Right cardiac atrium (tissue), 5 donors: ENCODE data around the gene TRNP1. TPM values are rescaled to one million over a fixed set of nuclear protein-coding genes. Genes with fewer than 3 reads are reported as not detected.
A peak's percentile ranks its signal among the peaks of the same experiment; 100 is the strongest.
"Not testable (repeated sequence)": the region's sequence is repeated elsewhere in the genome, so short reads cannot be mapped to it uniquely, and the experiment has no call there.

Source experiments
- ATAC-seq, 2 donors: fragments of 200-7000 bp; cut with Tn5 transposase; one replicate each; pipeline versions ENCODE4 v1.8.0 to v1.9.1; 2020; ENCODE audit warnings: moderate library complexity in 2 of 2, mild to moderate bottlenecking in 1 of 2
- DNase-seq, 3 donors: peaks; one replicate each; pipeline ENCODE4 v3.0.0-alpha.2; 2020
- H3K27ac ChIP-seq: one replicate; pipeline ENCODE4 v1.5.1; 2013; ENCODE audit warnings: mild to moderate bottlenecking, low read length, control low read depth, moderate library complexity
- H3K27me3 ChIP-seq: one replicate; pipeline ENCODE4 v1.6.1; 2013; ENCODE audit not compliant: control insufficient read depth, insufficient read depth
- H3K4me1 ChIP-seq: one replicate; pipeline ENCODE4 v1.6.1; 2013; ENCODE audit warnings: low read length; ENCODE audit not compliant: control insufficient read depth, insufficient read depth
- H3K4me3 ChIP-seq: one replicate; pipeline ENCODE4 v1.5.1; 2013; ENCODE audit warnings: low read length, control low read depth
- H3K9me3 ChIP-seq: one replicate; pipeline ENCODE4 v1.6.1; 2013; ENCODE audit warnings: low read length; ENCODE audit not compliant: control insufficient read depth
- WGBS: extraction: QIAGEN DNeasy Blood & Tissue Kit; methylation state at CpG from one replicate; pipeline ENCODE4 v1.1.7; 2013; 5-methylcytosine and 5-hydroxymethylcytosine counted together
- intact Hi-C, 4 donors: fragments of 100-400 bp; cut with DNase I; formaldehyde crosslinking; loops; one replicate each; pipeline versions ENCODE4 v1.11.0 to v1.14.0; 2022 to 2023
- long read RNA-seq, 4 donors: library from polyadenylated mRNA; unstranded; transcript quantifications; one replicate each; pipeline ENCODE4 v2.0.0, GENCODE V29; 2020 to 2021
- polyA plus RNA-seq: library from polyadenylated mRNA; stranded (reverse); fragments of 200-250 nt; gene quantifications from one replicate; pipeline ENCODE4 v1.2.3, GENCODE V29; 2013
- total RNA-seq, 4 donors: library from RNA; stranded (reverse); fragmentation: NEBNext Ultra II Directional; extraction: Animal tissue kit (Norgen Biotek cat#: 25700); gene quantifications; one replicate each; pipeline ENCODE4 v1.2.1, GENCODE V29; 2021
- donor health status: healthy with polysubstance abuse.
- donor health status: DM: no; HTN: yes; CAD: no.
- donor health status: DM: no; HTN: no; CAD: no.
- donor health status: DM: no; HTN: yes; CAD: no; lungs with severe emphysema.
- donor health status: DM: yes; HTN: yes; CAD: no.

Gene TRNP1, protein sequence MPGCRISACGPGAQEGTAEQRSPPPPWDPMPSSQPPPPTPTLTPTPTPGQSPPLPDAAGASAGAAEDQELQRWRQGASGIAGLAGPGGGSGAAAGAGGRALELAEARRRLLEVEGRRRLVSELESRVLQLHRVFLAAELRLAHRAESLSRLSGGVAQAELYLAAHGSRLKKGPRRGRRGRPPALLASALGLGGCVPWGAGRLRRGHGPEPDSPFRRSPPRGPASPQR
- total RNA-seq (10 to 100 TPM; 45.9 to 52.4 (median 49.1) TPM), polyA plus RNA-seq (64.6 TPM)
- long read RNA-seq, donor 1, transcript TRNP1-202 (2 exons, 575 nt): minor isoform, 32 of 321 reads
- long read RNA-seq, donor 1, transcript TRNP1-201 (2 exons, 1,958 nt): major isoform, 271 of 321 reads
- long read RNA-seq, donor 1, partial matches to known transcripts: 0 of 321 reads
- long read RNA-seq, donor 1, other reads (novel, unspliced or antisense): 18 of 321 reads
- long read RNA-seq, donor 2, transcript TRNP1-201 (2 exons, 1,958 nt): major isoform, 87 of 106 reads
- long read RNA-seq, donor 2, transcript TRNP1-202 (2 exons, 575 nt): minor isoform, 12 of 106 reads
- long read RNA-seq, donor 2, partial matches to known transcripts: 0 of 106 reads
- long read RNA-seq, donor 2, other reads (novel, unspliced or antisense): 7 of 106 reads
- long read RNA-seq, donor 3, partial matches to known transcripts: 0 of 6 reads
- long read RNA-seq, donor 3, other reads (novel, unspliced or antisense): 4 of 6 reads
- long read RNA-seq, donor 4, transcript TRNP1-201 (2 exons, 1,958 nt): major isoform, 96 of 117 reads
- long read RNA-seq, donor 4, transcript TRNP1-202 (2 exons, 575 nt): minor isoform, 16 of 117 reads
- long read RNA-seq, donor 4, partial matches to known transcripts: 0 of 117 reads
- long read RNA-seq, donor 4, other reads (novel, unspliced or antisense): 5 of 117 reads

DNA sequence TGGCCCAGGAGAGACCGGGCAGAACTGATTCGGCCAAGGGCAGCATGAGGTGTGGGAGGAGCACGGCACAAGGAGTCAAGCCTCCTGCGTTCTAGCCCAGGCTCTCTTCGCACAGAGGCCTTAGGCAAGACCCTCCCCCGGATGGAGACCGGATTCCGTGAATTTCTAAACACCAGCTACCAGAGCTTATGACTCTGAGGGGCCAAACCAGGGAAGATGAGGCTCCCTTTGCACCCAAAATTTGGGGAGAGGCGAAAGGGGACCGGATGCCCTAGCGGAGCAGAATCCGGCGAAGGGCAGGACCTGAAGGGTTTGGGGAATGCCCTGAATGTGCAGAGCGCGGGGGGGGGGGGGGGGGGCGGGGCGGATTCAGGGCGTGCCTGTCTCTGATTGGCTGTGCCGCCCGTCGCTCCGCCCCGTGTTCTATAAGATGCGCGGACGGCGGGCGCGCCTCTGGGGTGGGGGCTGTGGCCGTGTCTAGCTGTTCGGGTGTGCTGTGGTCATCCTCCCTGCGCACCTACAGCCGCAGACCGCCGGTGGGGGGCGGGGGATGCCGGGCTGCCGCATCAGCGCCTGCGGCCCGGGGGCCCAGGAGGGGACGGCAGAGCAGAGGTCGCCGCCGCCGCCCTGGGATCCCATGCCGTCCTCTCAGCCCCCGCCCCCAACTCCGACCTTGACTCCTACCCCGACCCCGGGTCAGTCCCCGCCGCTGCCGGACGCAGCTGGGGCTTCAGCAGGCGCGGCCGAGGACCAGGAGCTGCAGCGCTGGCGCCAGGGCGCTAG, at the start of gene TRNP1:
TSS of gene TRNP1 (plus strand) at position 456 of the 783 bp plus-strand sequence. CDS start at position 551, 95 bp downstream.
- intact Hi-C loops: loop anchor here in 2 of 4 donors (10.0 kb wide), 1 partner anchor 101 kb away; no protein-coding TSS in a partner anchor
- under 1% methylated on average over 60 of the region's 61 CpGs for WGBS
- ATAC-seq: peak; percentile 72 to 77
- Histone ChIP-seq H3K4me3 (peak within 1 kb of the TSS; percentile 97), H3K4me1 (peaks cover 3% of the 10 kb centered on the region), H3K27ac (peak within 1 kb of the TSS; percentile 21), H3K27me3 (no peaks in the 10 kb centered on the region), H3K9me3 (no peaks in the 10 kb centered on the region)
- DNase-seq: peak; percentile 79 to 93 (median 91)

DNA sequence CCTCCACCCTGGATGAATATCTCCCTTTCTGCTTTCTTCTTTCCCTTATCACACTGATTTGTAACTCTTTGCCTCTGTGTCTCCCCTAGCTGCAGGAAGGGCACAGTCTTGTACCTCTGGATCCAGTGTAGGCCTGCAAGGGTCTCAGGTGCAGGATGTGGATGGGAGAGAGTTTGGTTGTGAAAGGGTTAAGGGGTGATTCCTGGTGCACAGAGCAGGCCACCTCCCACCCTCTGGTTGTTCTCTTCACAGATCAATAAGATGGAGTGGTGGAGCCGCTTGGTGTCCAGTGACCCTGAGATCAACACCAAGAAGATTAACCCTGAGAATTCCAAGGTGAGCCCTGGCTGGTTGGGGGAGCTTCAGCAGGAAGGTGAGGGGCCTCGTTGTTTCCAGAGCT, 48.4 kb upstream of the TRNP1 start:
- H3K4me1 ChIP-seq: peaks cover 2% of the 10 kb centered on the region
- no peak for DNase-seq
- H3K27me3 ChIP-seq: no peaks in the 10 kb centered on the region
- no peaks in the 10 kb centered on the region for H3K9me3 ChIP-seq
- 73% methylated on average over 2 of the region's 2 CpGs for WGBS
- intact Hi-C loops: no loop called here
- no peak overlapping the region for H3K4me3 ChIP-seq
- H3K27ac ChIP-seq: peak overlapping the region; percentile 33
- no peak for ATAC-seq

DNA sequence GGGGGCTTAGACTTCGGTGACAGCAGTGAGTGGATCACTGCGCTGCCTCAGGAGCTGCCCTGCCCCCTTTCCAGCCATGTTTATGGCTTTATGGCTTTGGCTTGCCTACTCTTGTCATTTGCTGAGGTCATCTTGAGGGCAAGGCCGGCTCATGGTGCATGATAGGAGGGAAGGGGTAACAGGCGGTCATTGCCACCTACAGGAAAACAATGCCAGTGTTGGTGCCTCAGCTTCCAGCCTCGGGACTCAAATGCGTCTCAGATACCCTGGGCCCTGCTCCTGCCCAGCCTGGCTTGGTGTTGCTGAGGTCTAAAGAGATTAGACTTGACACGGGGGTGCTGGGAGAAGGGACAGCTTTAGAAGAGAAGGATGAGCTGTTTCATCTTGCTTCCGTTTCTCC, 47.8 kb upstream of the TRNP1 start:
- WGBS: 76% methylated on average over 8 of the region's 8 CpGs
- ATAC-seq (peak; percentile 27 to 34), DNase-seq (no peak)
- H3K27me3 ChIP-seq: no peaks in the 10 kb centered on the region
- H3K4me3 ChIP-seq: no peak overlapping the region
- H3K27ac ChIP-seq: peak overlapping the region; percentile 33
- H3K9me3 ChIP-seq: no peaks in the 10 kb centered on the region
- intact Hi-C loops: no loop called here
- peaks cover 2% of the 10 kb centered on the region for H3K4me1 ChIP-seq

DNA sequence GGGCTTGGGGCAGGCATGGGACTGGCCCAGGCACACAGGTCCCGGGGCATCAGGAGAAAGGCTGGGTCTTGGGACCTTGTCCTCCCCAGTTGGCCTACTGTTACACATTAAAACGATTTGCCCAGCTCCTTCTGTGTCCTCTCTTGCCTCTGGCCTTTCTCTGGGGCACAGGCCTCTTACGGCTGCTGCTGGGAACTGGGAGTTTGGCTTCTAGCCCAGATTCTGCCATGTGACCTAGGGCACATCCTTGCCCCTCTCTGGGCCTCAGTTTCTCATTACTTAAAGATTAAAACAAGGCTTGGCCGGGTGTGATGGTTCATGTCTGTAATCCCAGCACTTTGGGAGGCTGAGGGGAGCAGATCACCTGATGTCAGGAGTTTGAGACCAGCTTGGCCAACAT, 47.2 kb upstream of the TRNP1 start:
- intact Hi-C loops: no loop called here
- Histone ChIP-seq H3K4me3 (no peak overlapping the region), H3K9me3 (no peaks in the 10 kb centered on the region), H3K27ac (peak overlapping the region; percentile 33), H3K27me3 (no peaks in the 10 kb centered on the region), H3K4me1 (peaks cover 2% of the 10 kb centered on the region)
- 64% methylated on average over 4 of the region's 4 CpGs for WGBS
- no peak for DNase-seq
- ATAC-seq: no peak

DNA sequence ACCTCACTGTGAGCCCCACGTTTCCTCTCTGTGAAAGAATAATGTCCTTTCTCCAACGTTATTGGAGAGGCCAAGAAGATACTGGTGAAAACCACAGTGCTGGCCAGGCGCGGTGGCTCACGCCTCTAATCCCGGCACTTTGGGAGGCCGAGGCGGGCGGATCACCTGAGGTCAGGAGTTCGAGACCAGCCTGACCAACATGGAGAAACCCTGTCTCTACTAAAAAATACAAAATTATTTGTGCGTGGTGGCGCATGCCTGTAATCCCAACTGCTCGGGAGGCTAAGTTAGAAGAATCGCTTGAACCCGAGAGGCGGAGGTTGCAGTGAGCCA, 44.8 kb upstream of the TRNP1 start:
- ATAC-seq, H3K27me3 ChIP-seq, DNase-seq, H3K4me3 ChIP-seq, H3K27ac ChIP-seq, H3K4me1 ChIP-seq, intact Hi-C loops, H3K9me3 ChIP-seq: not testable (repeated sequence)
- WGBS: 91% methylated on average over 16 of the region's 16 CpGs

DNA sequence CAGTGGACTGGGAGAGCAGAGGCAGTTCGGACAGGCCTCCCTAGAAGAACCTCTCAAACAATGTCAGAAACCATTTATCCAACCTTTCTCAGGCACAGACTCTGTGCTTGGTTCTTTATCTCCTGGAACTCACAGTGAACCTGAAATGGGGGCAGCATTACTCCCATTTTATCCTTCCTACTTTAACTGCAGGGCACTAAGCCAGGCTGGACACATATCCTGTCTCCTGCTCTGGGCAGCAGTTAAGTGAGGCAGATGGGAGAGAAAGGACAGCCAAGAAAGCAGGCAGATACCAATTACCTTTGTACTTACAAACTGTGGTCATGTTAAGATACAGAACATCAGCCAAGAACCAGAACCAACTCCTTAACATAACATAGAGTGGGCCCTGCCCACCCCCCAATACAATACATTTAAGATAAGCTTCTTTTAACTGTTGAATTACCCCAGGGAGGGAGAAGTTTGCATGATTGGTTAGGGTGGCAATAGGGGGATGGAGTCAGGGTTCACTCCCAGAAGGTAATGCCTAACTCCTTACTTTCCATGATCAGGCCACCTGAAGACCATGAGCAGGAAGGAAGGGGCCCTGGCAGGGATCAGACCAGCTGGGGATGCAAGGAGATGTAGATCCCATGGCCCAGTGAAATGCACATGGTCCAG, 44.1 kb upstream of the TRNP1 start:
- ATAC-seq (peak; percentile 48 to 54), DNase-seq (no peak)
- Histone ChIP-seq H3K27ac (peak overlapping the region; percentile 89), H3K4me1 (peaks cover 2% of the 10 kb centered on the region), H3K4me3 (no peak overlapping the region), H3K9me3 (no peaks in the 10 kb centered on the region), H3K27me3 (no peaks in the 10 kb centered on the region)
- 46% methylated on average over 1 of the region's 1 CpG for WGBS
- intact Hi-C loops: no loop called here

DNA sequence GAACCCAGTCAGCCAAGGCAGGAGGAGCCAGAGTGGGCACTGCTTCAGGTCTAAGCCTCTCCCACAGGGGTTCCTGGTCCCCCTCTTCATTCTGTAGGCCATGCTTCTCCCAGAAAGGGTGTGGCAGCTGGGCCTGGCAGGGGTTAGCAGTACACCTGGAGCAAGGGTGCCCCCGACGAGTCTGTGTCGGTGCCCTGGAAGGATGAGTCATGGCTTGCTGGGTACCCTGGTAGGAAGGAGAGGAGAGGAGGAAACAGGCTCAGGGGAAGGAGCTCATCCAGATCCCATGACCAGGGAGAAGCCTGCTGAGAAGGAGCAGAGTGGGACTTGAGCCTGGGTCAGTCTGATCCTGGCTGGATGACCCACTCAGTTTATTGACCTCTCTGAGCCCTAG, 43.6 kb upstream of the TRNP1 start:
- H3K9me3 ChIP-seq: no peaks in the 10 kb centered on the region
- WGBS: 77% methylated on average over 3 of the region's 3 CpGs
- DNase-seq: no peak
- H3K4me3 ChIP-seq: no peak overlapping the region
- ATAC-seq: peak; percentile 5 to 6
- no peaks in the 10 kb centered on the region for H3K27me3 ChIP-seq
- peak overlapping the region; percentile 71 for H3K27ac ChIP-seq
- peaks cover 2% of the 10 kb centered on the region for H3K4me1 ChIP-seq
- intact Hi-C loops: no loop called here

DNA sequence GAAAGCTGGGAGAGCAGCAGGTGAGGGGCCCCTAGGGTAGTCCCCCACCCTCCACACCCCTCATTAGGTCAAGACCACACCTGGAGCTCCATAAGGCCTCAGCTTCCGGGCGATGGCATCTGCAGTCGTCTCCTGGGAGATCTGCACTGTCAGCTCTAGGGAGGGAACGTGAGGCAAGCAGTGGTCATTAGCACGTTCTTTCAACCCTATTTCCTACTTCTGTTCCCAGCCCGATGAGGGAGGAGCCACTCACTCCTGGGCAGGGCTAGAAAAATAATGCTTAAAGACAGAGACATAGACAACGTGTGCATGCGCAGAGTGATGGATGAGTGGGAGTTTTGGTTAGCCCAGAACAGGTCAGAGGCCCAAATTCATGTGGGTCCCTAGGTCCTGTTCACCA, 42.9 kb upstream of the TRNP1 start:
- H3K9me3 ChIP-seq: no peaks in the 10 kb centered on the region
- no peaks in the 10 kb centered on the region for H3K27me3 ChIP-seq
- WGBS: 54% methylated on average over 8 of the region's 8 CpGs
- intact Hi-C loops: no loop called here
- DNase-seq (no peak), ATAC-seq (no peak)
- H3K4me1 ChIP-seq: peaks cover 2% of the 10 kb centered on the region
- no peak overlapping the region for H3K4me3 ChIP-seq
- H3K27ac ChIP-seq: no peak overlapping the region

DNA sequence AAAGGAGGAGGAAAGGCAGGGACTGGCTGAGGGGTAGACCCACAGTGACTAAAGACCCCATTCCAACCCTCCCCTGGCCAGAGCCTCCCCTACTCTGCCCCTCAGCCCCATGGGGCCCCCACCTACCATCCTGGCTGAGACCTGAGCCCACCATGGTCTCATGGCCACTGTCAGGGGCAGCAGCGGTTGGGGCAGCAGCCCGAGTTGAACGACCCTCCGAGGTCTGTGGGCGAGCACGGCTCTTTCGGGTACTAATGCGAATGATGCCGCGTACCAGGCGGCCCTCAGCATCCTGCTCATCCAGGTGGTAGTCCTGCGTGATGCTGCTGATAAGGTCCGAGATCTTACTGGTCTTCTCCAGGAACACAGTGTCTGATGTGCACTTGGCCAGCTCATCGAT, 42.3 kb upstream of the TRNP1 start:
- WGBS: 94% methylated on average over 14 of the region's 14 CpGs
- ATAC-seq (peak in 1 of 2 donors; percentile 8), DNase-seq (no peak)
- Histone ChIP-seq H3K27ac (no peak overlapping the region), H3K9me3 (no peaks in the 10 kb centered on the region), H3K4me1 (peaks cover 2% of the 10 kb centered on the region), H3K27me3 (no peaks in the 10 kb centered on the region), H3K4me3 (no peak overlapping the region)
- intact Hi-C loops: no loop called here

DNA sequence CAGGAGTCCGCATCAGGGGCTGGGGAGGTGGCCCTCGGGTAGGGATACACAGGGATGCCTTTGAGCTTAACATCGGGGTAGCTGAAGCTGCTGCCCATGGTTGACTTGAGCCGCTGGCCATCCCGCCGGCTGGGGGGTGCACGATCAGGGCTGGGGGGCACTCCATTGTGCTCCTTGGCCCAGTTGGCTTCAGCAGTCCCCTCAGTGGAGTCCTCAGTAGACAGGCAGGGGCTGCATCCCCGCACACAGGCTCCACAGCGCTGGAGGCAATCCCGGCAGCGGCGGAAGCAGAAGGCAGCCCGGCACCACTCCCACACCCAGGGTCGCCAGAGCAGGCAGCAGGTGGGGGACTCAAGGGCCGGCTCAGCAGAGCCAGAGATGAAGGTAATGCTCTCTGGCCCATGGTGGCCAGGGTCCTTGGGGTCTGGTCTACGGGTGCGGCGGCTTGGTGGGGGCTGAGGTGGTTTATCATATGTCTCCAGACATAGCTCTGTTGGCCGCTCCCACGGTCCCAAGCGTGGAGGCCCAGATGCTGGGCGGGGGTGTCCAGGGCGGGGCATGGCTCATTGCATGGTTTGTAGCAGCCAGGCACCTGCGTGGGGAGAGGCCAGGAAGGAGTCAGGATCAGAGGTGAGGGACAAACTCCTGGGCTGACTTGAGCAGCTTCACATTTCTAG, 41.5 kb upstream of the TRNP1 start:
- ATAC-seq: no peak
- no peak for DNase-seq
- Histone ChIP-seq H3K4me3 (no peak overlapping the region), H3K27me3 (no peaks in the 10 kb centered on the region), H3K4me1 (peaks cover 2% of the 10 kb centered on the region), H3K27ac (no peak overlapping the region), H3K9me3 (no peaks in the 10 kb centered on the region)
- intact Hi-C loops: no loop called here
- 89% methylated on average over 24 of the region's 24 CpGs for WGBS
